ENCODE data around the gene TOR2A. TPM values are rescaled to one million over a fixed set of nuclear protein-coding genes. Genes with fewer than 3 reads are reported as not detected.

The TOR2A gene
- total RNA-seq, 1 experiment from 2014 or later: 13.2 TPM

GRCh38 chr9:127761491-127761956 is 26.4 kb upstream of the TOR2A start:
- DNase-seq: no peak
- Histone ChIP-seq H3K4me2 (ENCODE audit: insufficient read depth, insufficient read length, low read length) (no peak overlapping the region), H2BK15ac (ENCODE audit: low read depth, low read length) (no peak overlapping the region), H2AFZ (ENCODE audit: low read length) (no peak overlapping the region), H4K8ac (replicated peaks; ENCODE audit: insufficient read length, low read depth, low read length) (no peak overlapping the region), H3K9ac (ENCODE audit: extremely low read depth, insufficient read length, low read length) (no peak overlapping the region), H3K23me2 (ENCODE audit: insufficient read length, low read depth, low read length, poor library complexity, severe bottlenecking) (no peaks in the 10 kb centered on the region), H3K9me3 (ENCODE audit: control insufficient read depth, low read depth, low read length) (no peaks in the 10 kb centered on the region), H3K27me3 (ENCODE audit: insufficient read depth, low read length) (no peaks in the 10 kb centered on the region), H3K18ac (ENCODE audit: insufficient read length, low read depth, low read length) (no peak overlapping the region), H2AK5ac (ENCODE audit: insufficient read length, low read length) (no peak overlapping the region), H3K14ac (ENCODE audit: insufficient read depth, low read length) (no peak overlapping the region), H3K56ac (ENCODE audit: insufficient read length, low read depth, low read length) (no peak overlapping the region), H3K4me1 (ENCODE audit: insufficient read depth, low read length) (peaks cover 7% of the 10 kb centered on the region; the same call in 1 of the 2 replicates), H3K27ac (ENCODE audit: insufficient read length, low read depth, low read length) (no peak overlapping the region), H3K79me1 (ENCODE audit: insufficient read depth, low read depth, low read length, poor library complexity, severe bottlenecking) (no peaks in the 10 kb centered on the region), H3T11ph (ENCODE audit: low read length) (no peak overlapping the region), H2BK120ac (ENCODE audit: low read depth, low read length, poor library complexity, severe bottlenecking) (no peak overlapping the region), H2BK12ac (ENCODE audit: insufficient read length, low read depth, low read length) (no peak overlapping the region), H2BK20ac (ENCODE audit: low read depth, low read length, poor library complexity, severe bottlenecking) (no peak overlapping the region), H4K5ac (ENCODE audit: insufficient read length, low read depth, low read length) (no peak overlapping the region), H4K20me1 (ENCODE audit: control insufficient read depth, insufficient read depth, insufficient read length) (no peaks in the 10 kb centered on the region), H3K79me2 (ENCODE audit: insufficient read depth, low read length) (no peaks in the 10 kb centered on the region), H3K4ac (ENCODE audit: low read depth, low read length) (no peak overlapping the region), H2BK5ac (ENCODE audit: insufficient read length, low read length) (no peak overlapping the region), H4K91ac (ENCODE audit: insufficient read length, low read depth, low read length) (no peak overlapping the region), H3K23ac (ENCODE audit: insufficient read length, low read depth, low read length) (no peak overlapping the region)
- Mint-ChIP-seq H3K27ac (peak overlapping the region in 1 of 3 experiments; percentile 59; a peak in 1 of 7 replicates), H3K27me3 (ENCODE audit: low read depth) (peaks cover 19% of the 10 kb centered on the region), H3K36me3 (ENCODE audit: insufficient read depth in 1 of 3, low read depth in 3 of 3) (no peaks in the 10 kb centered on the region), H3K9me3 (no peaks in the 10 kb centered on the region; a peak in 1 of 5 replicates), H3K4me3 (peak overlapping the region in 1 of 2 experiments; percentile 11; a peak in 1 of 5 replicates), H3K4me1 (peaks cover 28 to 37% of the 10 kb centered on the region in 2 experiments)
- no peak for TF ChIP-seq CTCF (conservative IDR thresholded peaks at IDR 0.05)
- WGBS (ENCODE audit: extremely low coverage, insufficient read length, low lambda C conversion rate): no CpG with 5 or more reads among the region's 5 CpGs
